ENCODE results near the gene PRKAG1. TPM values are rescaled to one million over a fixed set of nuclear protein-coding genes. Genes with fewer than 3 reads are reported as not detected.
A peak's percentile ranks its signal among the peaks of the same experiment; 100 is the strongest.

The PRKAG1 gene
- total RNA-seq, 1 experiment from 2014 or later, result 66.5 TPM

DNA sequence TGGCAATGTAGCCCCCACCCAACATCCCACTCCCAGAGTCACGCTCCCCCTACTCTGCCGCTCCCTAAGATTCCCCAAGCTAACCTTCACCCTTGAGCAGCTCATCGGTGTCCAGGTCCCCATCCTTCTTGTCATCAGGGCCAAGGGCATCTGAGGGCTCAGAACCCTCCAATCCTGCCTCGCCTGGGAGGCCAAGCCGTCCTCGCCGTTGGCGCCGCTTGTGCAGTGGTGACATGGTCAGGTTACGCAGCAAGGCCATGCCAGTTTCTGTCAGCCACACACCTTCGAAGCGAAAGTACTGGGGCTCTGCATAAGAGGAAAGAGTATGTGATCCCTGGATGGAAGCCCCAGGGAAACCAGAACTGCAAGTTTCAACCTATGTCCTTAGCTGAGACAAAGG, 26.1 kb upstream of the PRKAG1 start:
- no peak overlapping the region for H3K4me2 ChIP-seq (ENCODE audit: low read length)
- CTCF ChIA-PET, result no interaction called here
- intact Hi-C loops (cut with micrococcal nuclease), result no loop called here
- H3K79me2 ChIP-seq (ENCODE audit: low read length), result no peaks in the 10 kb centered on the region
- TF ChIP-seq EZH2phosphoT487 (IDR thresholded peaks at IDR 0.05; ENCODE audit: borderline replicate concordance, low read length), result no peak
- TF ChIP-seq EZH2 (IDR thresholded peaks at IDR 0.05; ENCODE audit: low read length, unreplicated experiment), result no peak
- TF ChIP-seq, protein P1, sequence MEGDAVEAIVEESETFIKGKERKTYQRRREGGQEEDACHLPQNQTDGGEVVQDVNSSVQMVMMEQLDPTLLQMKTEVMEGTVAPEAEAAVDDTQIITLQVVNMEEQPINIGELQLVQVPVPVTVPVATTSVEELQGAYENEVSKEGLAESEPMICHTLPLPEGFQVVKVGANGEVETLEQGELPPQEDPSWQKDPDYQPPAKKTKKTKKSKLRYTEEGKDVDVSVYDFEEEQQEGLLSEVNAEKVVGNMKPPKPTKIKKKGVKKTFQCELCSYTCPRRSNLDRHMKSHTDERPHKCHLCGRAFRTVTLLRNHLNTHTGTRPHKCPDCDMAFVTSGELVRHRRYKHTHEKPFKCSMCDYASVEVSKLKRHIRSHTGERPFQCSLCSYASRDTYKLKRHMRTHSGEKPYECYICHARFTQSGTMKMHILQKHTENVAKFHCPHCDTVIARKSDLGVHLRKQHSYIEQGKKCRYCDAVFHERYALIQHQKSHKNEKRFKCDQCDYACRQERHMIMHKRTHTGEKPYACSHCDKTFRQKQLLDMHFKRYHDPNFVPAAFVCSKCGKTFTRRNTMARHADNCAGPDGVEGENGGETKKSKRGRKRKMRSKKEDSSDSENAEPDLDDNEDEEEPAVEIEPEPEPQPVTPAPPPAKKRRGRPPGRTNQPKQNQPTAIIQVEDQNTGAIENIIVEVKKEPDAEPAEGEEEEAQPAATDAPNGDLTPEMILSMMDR (conservative IDR thresholded peaks at IDR 0.05; ENCODE audit: low read depth, low read length), result no peak
- H3F3A ChIP-seq (ENCODE audit: low read length, unreplicated experiment), result no peaks in the 10 kb centered on the region
- H3K4me1 ChIP-seq (ENCODE audit: insufficient read depth, low read length), result peaks cover 3% of the 10 kb centered on the region
- POLR2A ChIA-PET (ENCODE audit: unreplicated experiment), result no interaction called here
- BruUV-seq (replicated peaks), result no TSS peak
- H3K36me3 ChIP-seq (ENCODE audit: low read depth, low read length), result peaks cover 82% of the 10 kb centered on the region
- no peak overlapping the region for H3K27ac ChIP-seq (ENCODE audit: low read length)
- 0 out of 2 replicates have a peak, but pooled peaks cover 1% of the 10 kb centered on the region for H4K20me1 ChIP-seq (ENCODE audit: low read length)
- no peaks in the 10 kb centered on the region for H3K27me3 ChIP-seq (ENCODE audit: low read length)
- no peak overlapping the region for H3K4me3 ChIP-seq (ENCODE audit: low read length)
- ATAC-seq (no peak), DNase-seq (no peak)
- H2AFZ ChIP-seq (ENCODE audit: low read length), result no peak overlapping the region
- no peaks in the 10 kb centered on the region for H3K9me2 ChIP-seq (replicated peaks; ENCODE audit: low read length)
- H3K9me3 ChIP-seq (ENCODE audit: low read length), result no peaks in the 10 kb centered on the region
- no peak overlapping the region for H3K9ac ChIP-seq (ENCODE audit: low read length)

DNA sequence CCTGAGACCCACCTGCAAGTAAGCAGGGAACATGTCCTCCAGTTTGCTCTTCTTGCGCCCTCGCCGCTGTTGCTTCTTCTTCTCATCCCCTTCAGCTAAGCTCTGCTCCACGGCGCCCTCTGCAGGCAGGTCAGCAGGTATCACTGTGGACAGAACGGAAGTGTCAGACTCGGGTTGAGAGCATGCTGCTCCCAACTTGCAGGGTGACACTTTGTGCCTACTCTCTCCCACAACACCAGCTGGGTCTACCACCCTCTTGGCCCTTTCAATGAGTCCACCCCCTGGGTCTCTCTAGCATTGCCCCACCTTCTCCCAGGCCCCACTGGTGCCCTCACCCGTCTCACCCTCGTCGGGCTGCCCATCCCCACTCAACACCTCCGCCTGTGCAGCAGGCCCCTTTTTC, 25.3 kb upstream of the PRKAG1 start:
- H3K4me2 ChIP-seq (ENCODE audit: low read length), result no peak overlapping the region
- no peak overlapping the region for H3K9ac ChIP-seq (ENCODE audit: low read length)
- POLR2A ChIA-PET (ENCODE audit: unreplicated experiment), result no interaction called here
- H3K9me3 ChIP-seq (ENCODE audit: low read length), result no peaks in the 10 kb centered on the region
- CTCF ChIA-PET, result interaction anchor here (0.6 to 0.7 kb wide), 2 partner anchors 20 to 34 kb away, joined by 3 read pairs; no protein-coding TSS in a partner anchor
- no peaks in the 10 kb centered on the region for H4K20me1 ChIP-seq (ENCODE audit: low read length)
- no peak for ATAC-seq
- BruUV-seq (replicated peaks), result no TSS peak
- H3K36me3 ChIP-seq (ENCODE audit: low read depth, low read length), result peaks cover 82% of the 10 kb centered on the region
- H3K79me2 ChIP-seq (ENCODE audit: low read length), result no peaks in the 10 kb centered on the region
- peak; percentile 37 for DNase-seq
- no peak overlapping the region for H3K4me3 ChIP-seq (ENCODE audit: low read length)
- no peak overlapping the region for H2AFZ ChIP-seq (ENCODE audit: low read length)
- TF ChIP-seq EZH2 (IDR thresholded peaks at IDR 0.05; ENCODE audit: low read length, unreplicated experiment) (no peak), EZH2phosphoT487 (IDR thresholded peaks at IDR 0.05; ENCODE audit: borderline replicate concordance, low read length) (no peak)
- TF ChIP-seq, protein P1 (conservative IDR thresholded peaks at IDR 0.05; ENCODE audit: low read depth, low read length), result peak; percentile 83
- no peaks in the 10 kb centered on the region for H3F3A ChIP-seq (ENCODE audit: low read length, unreplicated experiment)
- H3K4me1 ChIP-seq (ENCODE audit: insufficient read depth, low read length), result no peaks in the 10 kb centered on the region
- intact Hi-C loops (cut with micrococcal nuclease), result no loop called here
- no peak overlapping the region for H3K27ac ChIP-seq (ENCODE audit: low read length)
- no peaks in the 10 kb centered on the region for H3K9me2 ChIP-seq (replicated peaks; ENCODE audit: low read length)
- no peaks in the 10 kb centered on the region for H3K27me3 ChIP-seq (ENCODE audit: low read length)

DNA sequence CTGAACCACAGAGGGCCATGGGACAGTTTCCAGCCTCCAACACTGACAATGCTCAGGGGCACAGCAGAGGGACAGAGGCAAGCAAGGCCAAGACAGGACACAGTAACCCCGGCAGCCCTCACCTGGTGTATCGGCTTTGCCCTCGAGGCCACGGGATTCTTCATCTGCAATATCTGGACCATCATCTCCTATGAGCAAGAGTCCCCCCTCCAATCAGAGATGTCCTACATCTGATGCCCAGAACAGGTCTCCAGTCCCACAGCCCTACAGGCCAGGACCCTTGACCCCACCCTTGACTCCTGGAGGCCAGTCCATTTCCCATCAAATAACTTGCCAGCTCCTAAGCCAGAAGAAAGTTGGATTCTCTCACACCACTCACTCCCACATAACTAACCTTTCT, 24.7 kb upstream of the PRKAG1 start:
- Histone ChIP-seq H3K4me1 (ENCODE audit: insufficient read depth, low read length) (no peaks in the 10 kb centered on the region), H3K9ac (ENCODE audit: low read length) (no peak overlapping the region), H4K20me1 (ENCODE audit: low read length) (no peaks in the 10 kb centered on the region), H2AFZ (ENCODE audit: low read length) (no peak overlapping the region), H3K4me2 (ENCODE audit: low read length) (no peak overlapping the region), H3K27me3 (ENCODE audit: low read length) (no peaks in the 10 kb centered on the region), H3K9me2 (replicated peaks; ENCODE audit: low read length) (no peaks in the 10 kb centered on the region), H3F3A (ENCODE audit: low read length, unreplicated experiment) (no peaks in the 10 kb centered on the region), H3K9me3 (ENCODE audit: low read length) (no peaks in the 10 kb centered on the region), H3K4me3 (ENCODE audit: low read length) (no peak overlapping the region), H3K79me2 (ENCODE audit: low read length) (no peaks in the 10 kb centered on the region), H3K27ac (ENCODE audit: low read length) (no peak overlapping the region), H3K36me3 (ENCODE audit: low read depth, low read length) (peaks cover 82% of the 10 kb centered on the region)
- intact Hi-C loops (cut with micrococcal nuclease), result no loop called here
- TF ChIP-seq EZH2phosphoT487 (IDR thresholded peaks at IDR 0.05; ENCODE audit: borderline replicate concordance, low read length), result no peak
- TF ChIP-seq EZH2 (IDR thresholded peaks at IDR 0.05; ENCODE audit: low read length, unreplicated experiment), result no peak
- TF ChIP-seq, protein P1 (conservative IDR thresholded peaks at IDR 0.05; ENCODE audit: low read depth, low read length), result no peak
- BruUV-seq (replicated peaks), result no TSS peak
- DNase-seq, result no peak
- POLR2A ChIA-PET (ENCODE audit: unreplicated experiment), result no interaction called here
- CTCF ChIA-PET, result no interaction called here
- ATAC-seq, result no peak
